Neural cell (in vitro differentiated cells): ENCODE results near the gene FSHR. TPM values are rescaled to one million over a fixed set of nuclear protein-coding genes. Genes with fewer than 3 reads are reported as not detected.

ENCODE experiments used
- H2AFZ ChIP-seq: fragments of 200-600, 300-800 bp; sonication (generic), shearing (Covaris generic); 2 replicates; pipeline ENCODE4 v1.6.0; 2014; ENCODE audit warnings: low read depth, mild to moderate bottlenecking, antibody characterized with exemption, low read length, moderate library complexity
- H3F3A ChIP-seq: fragments of 200-600 bp; shearing (Covaris generic); 2 replicates; pipeline ENCODE4 v1.6.1; 2016; ENCODE audit warnings: mild to moderate bottlenecking, moderate library complexity, mixed read lengths, antibody characterized with exemption, low read length; ENCODE audit not compliant: insufficient read depth, poor library complexity, severe bottlenecking
- H3K27ac ChIP-seq: fragments of 200-600, 300-800 bp; sonication (generic), shearing (Covaris generic); 2 replicates; pipeline ENCODE4 v1.5.1; 2014; ENCODE audit warnings: mild to moderate bottlenecking, low read length, moderate library complexity
- H3K27me3 ChIP-seq: fragments of 300-800, 200-600 bp; sonication (generic), shearing (Covaris generic); 2 replicates; pipeline ENCODE4 v1.6.0; 2014; ENCODE audit warnings: mild to moderate bottlenecking, low read depth, low read length, moderate library complexity; ENCODE audit not compliant: insufficient read depth
- H3K36me3 ChIP-seq: fragments of 300-800, 200-600 bp; sonication (generic), shearing (Covaris generic); 2 replicates; pipeline ENCODE4 v1.5.1; 2014; ENCODE audit warnings: mild to moderate bottlenecking, antibody characterized with exemption, low read length, moderate library complexity; ENCODE audit not compliant: insufficient read depth
- H3K4me2 ChIP-seq: fragments of 300-800, 200-600 bp; sonication (generic), shearing (Covaris generic); 2 replicates; pipeline ENCODE4 v1.6.0; 2014; ENCODE audit warnings: mild to moderate bottlenecking, low read length
- H3K4me3 ChIP-seq: fragments of 300-800, 200-600 bp; sonication (generic), shearing (Covaris generic); 2 replicates; pipeline ENCODE4 v1.5.1; 2014; ENCODE audit warnings: mild to moderate bottlenecking, low read length, moderate library complexity
- H3K79me2 ChIP-seq: fragments of 200-600 bp; shearing (Covaris generic); replicated peaks from 2 replicates; pipeline ENCODE4 v1.6.0; 2014; ENCODE audit warnings: mild to moderate bottlenecking, low read length, moderate library complexity; ENCODE audit not compliant: insufficient read depth
- H3K9ac ChIP-seq: fragments of 300-800, 200-600 bp; sonication (generic), shearing (Covaris generic); 2 replicates; pipeline ENCODE4 v1.6.1; 2016; ENCODE audit warnings: mild to moderate bottlenecking, low read length, mixed read lengths
- H3K9me2 ChIP-seq: fragments of 200-600 bp; shearing (Covaris generic); 2 replicates; pipeline ENCODE4 v1.6.1; 2016; ENCODE audit warnings: mild to moderate bottlenecking, low read length, mixed read lengths; ENCODE audit not compliant: insufficient read depth
- H3K9me3 ChIP-seq: fragments of 200-600, 300-800 bp; sonication (generic), shearing (Covaris generic); 2 replicates; pipeline ENCODE4 v1.6.1; 2016; ENCODE audit warnings: mild to moderate bottlenecking, mixed run types, low read length, moderate library complexity, mixed read lengths
- H4K20me1 ChIP-seq: fragments of 200-600 bp; shearing (Covaris generic); 2 replicates; pipeline ENCODE4 v1.6.1; 2016; ENCODE audit warnings: mild to moderate bottlenecking, mixed run types; ENCODE audit not compliant: insufficient read depth
- EP300 ChIP-seq: fragments of 450-650 bp; conservative IDR thresholded peaks from 2 replicates; pipeline ENCODE4 v1.6.1; 2014; ENCODE audit warnings: antibody characterized with exemption, mild to moderate bottlenecking, moderate library complexity; ENCODE audit not compliant: poor library complexity, severe bottlenecking
- EZH2 ChIP-seq: fragments of 200-600, 300-800 bp; shearing (Covaris generic), sonication (generic); IDR thresholded peaks from 2 replicates; pipeline ENCODE4 v1.6.1; 2014; ENCODE audit warnings: antibody characterized with exemption, low read length, borderline replicate concordance, mild to moderate bottlenecking; ENCODE audit not compliant: insufficient read depth, poor library complexity, severe bottlenecking
- MXI1 ChIP-seq: fragments of 450-650 bp; conservative IDR thresholded peaks from 2 replicates; pipeline ENCODE4 v1.6.1; 2014; ENCODE audit warnings: antibody characterized with exemption, mild to moderate bottlenecking; ENCODE audit not compliant: poor library complexity, severe bottlenecking
- POLR2AphosphoS5 ChIP-seq: IDR thresholded peaks from 2 replicates; pipeline ENCODE4 v1.6.1; 2012
- RAD21 ChIP-seq: fragments of 450-650 bp; conservative IDR thresholded peaks from 2 replicates; pipeline ENCODE4 v1.6.1; 2014; ENCODE audit warnings: antibody characterized with exemption, mild to moderate bottlenecking, moderate library complexity
- SMC3 ChIP-seq: fragments of 450-650 bp; conservative IDR thresholded peaks from 2 replicates; pipeline ENCODE4 v1.6.1; 2014; ENCODE audit warnings: antibody characterized with exemption, mild to moderate bottlenecking, moderate library complexity; ENCODE audit not compliant: poor library complexity
- TAF1 ChIP-seq: IDR thresholded peaks from 2 replicates; pipeline ENCODE4 v1.6.1; 2012; ENCODE audit warnings: low read depth
- polyA plus RNA-seq: library from polyadenylated mRNA; depleted of rRNA; stranded (reverse); fragments of >200 nt; gene quantifications from 2 replicates; pipeline ENCODE4 v1.2.3, GENCODE V29; 2014
- TF ChIP-seq, protein P1 (sequence below): fragments of 450-650 bp; IDR thresholded peaks from 2 replicates; pipeline ENCODE4 v1.5.1; 2014; ENCODE audit warnings: antibody characterized with exemption, mild to moderate bottlenecking, moderate library complexity; ENCODE audit not compliant: poor library complexity, severe bottlenecking
- TF ChIP-seq, protein P2 (sequence below): IDR thresholded peaks from 2 replicates; pipeline ENCODE4 v1.6.1; 2012; ENCODE audit warnings: borderline replicate concordance

Gene FSHR
- polyA plus RNA-seq, 1 donor from 2014 or later = not detected

DNA sequence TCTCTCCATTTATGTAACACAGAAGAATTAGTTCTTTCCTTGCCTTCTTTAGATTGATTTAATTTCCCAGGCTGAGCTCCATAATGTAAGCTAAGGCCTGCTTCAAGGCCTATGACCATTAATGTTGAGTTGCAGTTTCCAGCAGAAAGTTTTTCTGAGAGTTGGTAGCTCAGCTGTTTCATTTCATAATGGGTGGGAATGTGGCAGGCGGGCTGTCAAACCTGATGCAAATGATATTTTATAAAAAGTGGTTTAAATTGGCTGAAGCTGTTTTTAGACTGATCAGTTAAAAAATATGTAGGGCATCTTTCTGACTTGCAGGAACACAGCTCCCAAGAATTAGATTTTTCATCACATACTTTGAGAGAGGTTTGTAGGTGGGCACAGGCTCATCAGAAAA, 40.4 kb upstream of the FSHR start:
- no peak overlapping the region for H3K4me2 ChIP-seq
- no peaks in the 10 kb centered on the region for H3K79me2 ChIP-seq
- no peaks in the 10 kb centered on the region for H3F3A ChIP-seq
- no peaks in the 10 kb centered on the region for H3K9me3 ChIP-seq
- no peak overlapping the region for H3K9ac ChIP-seq
- H3K27ac ChIP-seq = no peak overlapping the region
- H2AFZ ChIP-seq = no peak overlapping the region
- no peaks in the 10 kb centered on the region for H3K36me3 ChIP-seq
- H3K4me3 ChIP-seq = no peak overlapping the region
- no peaks in the 10 kb centered on the region for H3K27me3 ChIP-seq
- TF ChIP-seq TAF1 (no peak), EP300 (no peak), SMC3 (no peak), RAD21 (no peak), POLR2AphosphoS5 (no peak), MXI1 (no peak), EZH2 (no peak)
- TF ChIP-seq, protein P1, sequence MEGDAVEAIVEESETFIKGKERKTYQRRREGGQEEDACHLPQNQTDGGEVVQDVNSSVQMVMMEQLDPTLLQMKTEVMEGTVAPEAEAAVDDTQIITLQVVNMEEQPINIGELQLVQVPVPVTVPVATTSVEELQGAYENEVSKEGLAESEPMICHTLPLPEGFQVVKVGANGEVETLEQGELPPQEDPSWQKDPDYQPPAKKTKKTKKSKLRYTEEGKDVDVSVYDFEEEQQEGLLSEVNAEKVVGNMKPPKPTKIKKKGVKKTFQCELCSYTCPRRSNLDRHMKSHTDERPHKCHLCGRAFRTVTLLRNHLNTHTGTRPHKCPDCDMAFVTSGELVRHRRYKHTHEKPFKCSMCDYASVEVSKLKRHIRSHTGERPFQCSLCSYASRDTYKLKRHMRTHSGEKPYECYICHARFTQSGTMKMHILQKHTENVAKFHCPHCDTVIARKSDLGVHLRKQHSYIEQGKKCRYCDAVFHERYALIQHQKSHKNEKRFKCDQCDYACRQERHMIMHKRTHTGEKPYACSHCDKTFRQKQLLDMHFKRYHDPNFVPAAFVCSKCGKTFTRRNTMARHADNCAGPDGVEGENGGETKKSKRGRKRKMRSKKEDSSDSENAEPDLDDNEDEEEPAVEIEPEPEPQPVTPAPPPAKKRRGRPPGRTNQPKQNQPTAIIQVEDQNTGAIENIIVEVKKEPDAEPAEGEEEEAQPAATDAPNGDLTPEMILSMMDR = no peak
- TF ChIP-seq, protein P2, sequence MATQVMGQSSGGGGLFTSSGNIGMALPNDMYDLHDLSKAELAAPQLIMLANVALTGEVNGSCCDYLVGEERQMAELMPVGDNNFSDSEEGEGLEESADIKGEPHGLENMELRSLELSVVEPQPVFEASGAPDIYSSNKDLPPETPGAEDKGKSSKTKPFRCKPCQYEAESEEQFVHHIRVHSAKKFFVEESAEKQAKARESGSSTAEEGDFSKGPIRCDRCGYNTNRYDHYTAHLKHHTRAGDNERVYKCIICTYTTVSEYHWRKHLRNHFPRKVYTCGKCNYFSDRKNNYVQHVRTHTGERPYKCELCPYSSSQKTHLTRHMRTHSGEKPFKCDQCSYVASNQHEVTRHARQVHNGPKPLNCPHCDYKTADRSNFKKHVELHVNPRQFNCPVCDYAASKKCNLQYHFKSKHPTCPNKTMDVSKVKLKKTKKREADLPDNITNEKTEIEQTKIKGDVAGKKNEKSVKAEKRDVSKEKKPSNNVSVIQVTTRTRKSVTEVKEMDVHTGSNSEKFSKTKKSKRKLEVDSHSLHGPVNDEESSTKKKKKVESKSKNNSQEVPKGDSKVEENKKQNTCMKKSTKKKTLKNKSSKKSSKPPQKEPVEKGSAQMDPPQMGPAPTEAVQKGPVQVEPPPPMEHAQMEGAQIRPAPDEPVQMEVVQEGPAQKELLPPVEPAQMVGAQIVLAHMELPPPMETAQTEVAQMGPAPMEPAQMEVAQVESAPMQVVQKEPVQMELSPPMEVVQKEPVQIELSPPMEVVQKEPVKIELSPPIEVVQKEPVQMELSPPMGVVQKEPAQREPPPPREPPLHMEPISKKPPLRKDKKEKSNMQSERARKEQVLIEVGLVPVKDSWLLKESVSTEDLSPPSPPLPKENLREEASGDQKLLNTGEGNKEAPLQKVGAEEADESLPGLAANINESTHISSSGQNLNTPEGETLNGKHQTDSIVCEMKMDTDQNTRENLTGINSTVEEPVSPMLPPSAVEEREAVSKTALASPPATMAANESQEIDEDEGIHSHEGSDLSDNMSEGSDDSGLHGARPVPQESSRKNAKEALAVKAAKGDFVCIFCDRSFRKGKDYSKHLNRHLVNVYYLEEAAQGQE = no peak
- no peaks in the 10 kb centered on the region for H3K9me2 ChIP-seq
- no peaks in the 10 kb centered on the region for H4K20me1 ChIP-seq

DNA sequence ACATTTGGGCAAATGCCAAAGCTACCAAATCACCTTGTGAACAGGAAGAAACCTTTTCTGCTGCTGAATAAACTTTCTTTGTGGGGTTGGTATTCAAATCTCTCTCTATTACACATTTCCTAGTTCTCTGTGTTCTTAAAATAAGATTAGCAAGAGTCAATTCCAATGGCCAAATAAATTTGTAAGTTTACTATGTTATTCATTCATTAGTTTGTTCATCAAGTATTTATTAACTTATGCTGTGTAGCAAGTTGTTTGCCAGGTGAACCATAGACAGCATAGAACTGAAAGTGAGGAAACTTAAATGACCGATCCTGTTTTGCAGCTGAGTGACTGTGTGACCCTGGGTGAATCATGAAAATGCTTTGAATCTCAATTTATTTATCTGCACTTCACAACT, 37.7 kb upstream of the FSHR start:
- Histone ChIP-seq H3K4me2 (no peak overlapping the region), H3K9me2 (no peaks in the 10 kb centered on the region), H3K27me3 (no peaks in the 10 kb centered on the region), H3K79me2 (no peaks in the 10 kb centered on the region), H3K9ac (no peak overlapping the region), H3F3A (no peaks in the 10 kb centered on the region), H4K20me1 (no peaks in the 10 kb centered on the region), H3K4me3 (no peak overlapping the region), H3K36me3 (no peaks in the 10 kb centered on the region), H3K9me3 (no peaks in the 10 kb centered on the region), H3K27ac (no peak overlapping the region), H2AFZ (no peak overlapping the region)
- TF ChIP-seq SMC3 = no peak
- TF ChIP-seq, protein P2 = no peak
- no peak for TF ChIP-seq EZH2
- no peak for TF ChIP-seq TAF1
- TF ChIP-seq MXI1 = no peak
- no peak for TF ChIP-seq EP300
- TF ChIP-seq POLR2AphosphoS5 = no peak
- TF ChIP-seq, protein P1 = no peak
- TF ChIP-seq RAD21 = no peak
